Measurements from ENCODE around the gene TFEB. TPM values are rescaled to one million over a fixed set of nuclear protein-coding genes. Genes with fewer than 3 reads are reported as not detected.
"Not testable (repeated sequence)": the region's sequence is repeated elsewhere in the genome, so short reads cannot be mapped to it uniquely, and the experiment has no call there.

Gene TFEB
- polyA plus RNA-seq, 3 donors: 7.9 to 8.6 (median 8.4) TPM

DNA sequence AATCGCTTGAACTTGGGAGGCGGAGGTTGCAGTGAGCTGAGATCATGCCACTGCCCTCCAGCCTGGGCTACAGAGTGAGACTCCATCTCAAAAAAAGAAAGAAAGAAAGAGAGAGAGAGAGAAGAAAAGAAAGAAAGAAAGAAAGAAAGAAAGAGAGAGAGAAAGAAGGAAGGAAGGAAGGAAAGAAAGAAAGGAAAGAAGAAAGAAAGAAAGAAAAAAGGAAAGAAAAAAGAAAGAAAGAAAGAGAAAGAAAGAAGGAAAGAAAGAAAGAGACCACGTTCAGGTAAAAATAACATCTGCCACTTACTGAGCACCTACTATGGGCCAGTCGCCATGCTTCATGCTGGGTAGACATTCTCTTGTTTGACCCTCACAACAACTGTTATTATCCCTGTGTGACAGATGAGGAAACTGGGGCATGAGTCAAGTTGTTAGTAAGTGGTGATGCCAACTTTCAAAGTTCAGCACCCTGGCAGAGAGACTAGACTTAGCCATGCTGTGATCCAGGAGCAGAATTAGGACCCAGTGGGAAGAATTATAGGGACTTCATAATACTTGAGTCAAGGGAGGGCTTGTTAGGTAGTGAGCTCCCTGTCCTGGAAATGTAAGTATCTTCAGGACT, 30.7 kb upstream of the TFEB start:
- DNase-seq (ENCODE audit: low read depth in 3 of 3, low spot score in 2 of 3): not testable (repeated sequence)

DNA sequence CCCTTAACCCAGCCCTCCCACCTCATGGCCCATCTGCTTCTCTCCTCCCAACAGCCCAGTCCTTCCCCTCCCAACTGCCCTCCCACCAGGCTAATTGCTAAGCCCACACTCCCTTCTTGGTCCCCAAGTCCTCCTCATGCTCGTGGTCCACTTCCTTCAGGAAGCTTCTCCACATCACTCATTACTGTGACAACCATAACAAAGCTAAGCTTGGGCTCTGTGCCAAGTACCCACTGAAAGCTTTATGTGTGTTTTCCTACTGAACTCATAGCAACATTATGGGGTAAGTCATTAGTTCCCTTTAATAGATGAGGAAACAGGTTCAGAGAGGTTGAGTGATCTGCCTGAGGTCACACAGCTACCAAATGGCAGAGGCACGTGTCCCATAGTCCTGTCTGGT, 28.1 kb upstream of the TFEB start:
- no peak for DNase-seq (ENCODE audit: low read depth in 3 of 3, low spot score in 2 of 3)

DNA sequence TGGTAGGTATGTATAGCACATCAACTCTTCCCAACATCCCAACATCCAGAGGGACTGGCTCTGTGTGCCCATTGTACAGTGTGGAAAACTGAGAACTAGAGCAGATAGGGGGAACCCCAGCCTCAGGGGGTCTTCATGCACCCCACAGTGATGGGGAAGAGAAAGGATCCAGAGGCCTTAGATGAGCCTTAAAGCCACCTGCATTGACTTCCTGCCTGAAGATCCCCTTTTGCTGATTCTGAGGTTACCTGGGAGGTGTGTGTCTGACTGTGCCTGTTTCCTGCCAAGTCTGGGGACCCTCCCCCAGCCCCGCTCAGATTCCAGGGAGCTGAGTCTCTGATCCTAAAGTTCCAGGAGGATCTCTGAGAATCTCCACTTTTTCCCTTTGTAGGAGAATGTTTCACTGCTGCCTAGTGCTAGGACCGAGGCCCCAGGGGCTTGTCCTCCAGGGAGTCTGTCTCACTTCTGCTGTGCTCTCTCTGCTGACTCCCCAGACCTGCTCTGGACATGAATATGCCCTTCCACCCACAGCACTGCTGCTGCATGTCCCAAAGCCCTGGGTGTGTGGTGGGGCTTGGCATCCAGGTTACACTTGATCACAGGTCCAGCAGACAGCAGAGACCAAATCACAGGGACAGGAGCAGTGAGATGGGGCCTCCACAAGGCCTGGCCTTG, 24.6 kb upstream of the TFEB start:
- DNase-seq (ENCODE audit: low read depth in 3 of 3, low spot score in 2 of 3): no peak

DNA sequence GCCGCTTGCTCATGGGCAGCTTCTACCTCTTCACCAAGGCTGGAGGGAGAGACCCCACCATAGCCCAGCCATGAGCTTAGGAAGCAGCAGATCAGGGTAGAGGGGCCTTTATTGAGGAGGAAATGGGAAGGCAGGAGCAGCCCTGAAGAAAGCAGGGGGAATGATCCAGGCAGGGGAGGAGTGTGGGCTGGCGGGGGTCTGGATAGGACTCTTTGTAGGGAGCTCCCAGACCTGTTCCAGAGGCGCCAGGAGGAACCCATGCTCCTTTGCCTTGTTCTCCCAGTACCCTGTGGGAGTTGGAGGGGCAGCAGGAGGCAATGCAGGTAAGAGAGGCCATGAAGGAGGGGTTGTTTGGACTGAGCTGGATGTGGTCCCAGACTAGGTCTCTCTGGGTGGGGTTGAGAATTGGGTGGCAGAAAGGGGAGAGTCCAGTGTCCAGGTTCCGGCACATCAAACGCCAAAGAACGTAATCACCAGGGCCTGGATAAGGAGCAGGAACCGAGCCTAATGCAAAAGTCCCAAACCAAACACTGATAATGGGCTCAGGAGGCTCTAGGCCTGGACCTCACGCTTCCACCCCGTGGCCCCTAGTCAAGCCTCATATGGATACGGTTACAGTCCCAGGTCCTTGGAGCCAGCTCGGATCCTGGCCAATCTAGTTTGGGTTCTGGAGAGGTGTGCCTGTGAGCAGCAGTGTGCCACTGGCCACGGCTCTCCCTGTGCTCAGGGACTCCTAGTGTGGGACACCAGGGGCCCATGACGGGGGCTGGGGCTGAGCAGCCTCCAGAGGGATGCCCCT, 23.9 kb upstream of the TFEB start:
- DNase-seq (ENCODE audit: low read depth in 3 of 3, low spot score in 2 of 3): no peak

DNA sequence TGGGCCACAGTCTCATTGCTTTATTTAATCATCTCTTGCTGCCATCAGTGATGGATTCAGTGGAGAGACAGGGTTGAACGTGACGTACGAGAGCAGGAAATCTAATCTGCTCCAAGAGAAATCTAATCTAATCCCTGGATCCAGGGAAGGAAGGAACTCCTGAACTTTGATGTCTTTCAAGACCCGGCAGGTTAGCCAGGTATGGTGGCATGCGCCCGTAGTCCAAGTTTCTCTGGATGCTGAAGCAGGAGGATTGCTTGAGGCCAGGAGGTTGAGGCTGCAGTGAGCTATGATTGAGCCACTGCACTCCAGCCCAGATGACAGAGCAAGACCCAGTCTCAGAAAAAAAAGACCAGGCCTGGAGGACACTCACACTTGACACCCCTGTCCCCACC, 23.2 kb upstream of the TFEB start:
- no peak for DNase-seq (ENCODE audit: low read depth in 3 of 3, low spot score in 2 of 3)

DNA sequence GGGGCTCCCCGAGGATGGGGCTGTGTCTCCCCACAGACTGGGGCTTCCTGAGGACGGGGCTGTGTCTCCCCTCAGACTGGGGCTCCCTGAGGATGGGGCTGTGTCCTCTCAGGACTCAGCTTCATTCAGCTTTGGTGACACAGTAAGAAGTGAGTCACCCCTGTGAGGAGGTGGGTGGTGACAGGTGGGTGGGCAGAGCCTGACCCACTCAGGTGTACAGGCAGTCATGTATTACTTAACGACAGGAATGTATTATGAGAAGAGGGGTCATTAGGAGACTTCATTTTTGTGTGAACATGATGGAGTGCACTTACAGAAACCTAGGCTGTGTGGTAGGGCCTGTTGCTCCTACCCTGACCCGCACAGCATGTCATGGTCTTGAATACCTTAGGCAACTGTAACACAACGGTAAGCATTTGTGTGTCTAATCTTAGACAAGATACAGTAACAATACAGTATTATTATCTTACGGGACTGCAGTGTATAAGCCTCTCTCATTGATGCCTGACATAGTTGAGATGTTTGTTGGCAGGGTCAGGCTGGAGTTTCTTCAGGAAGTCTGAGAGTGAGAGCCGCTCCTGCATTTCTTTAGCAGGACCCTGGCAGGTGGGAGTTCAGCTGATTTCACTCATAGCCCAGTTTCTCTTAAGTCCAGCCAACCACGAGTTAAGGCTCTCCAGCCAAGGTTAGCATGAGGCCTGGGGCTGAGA, 22.7 kb upstream of the TFEB start:
- DNase-seq (ENCODE audit: low read depth in 3 of 3, low spot score in 2 of 3): no peak

DNA sequence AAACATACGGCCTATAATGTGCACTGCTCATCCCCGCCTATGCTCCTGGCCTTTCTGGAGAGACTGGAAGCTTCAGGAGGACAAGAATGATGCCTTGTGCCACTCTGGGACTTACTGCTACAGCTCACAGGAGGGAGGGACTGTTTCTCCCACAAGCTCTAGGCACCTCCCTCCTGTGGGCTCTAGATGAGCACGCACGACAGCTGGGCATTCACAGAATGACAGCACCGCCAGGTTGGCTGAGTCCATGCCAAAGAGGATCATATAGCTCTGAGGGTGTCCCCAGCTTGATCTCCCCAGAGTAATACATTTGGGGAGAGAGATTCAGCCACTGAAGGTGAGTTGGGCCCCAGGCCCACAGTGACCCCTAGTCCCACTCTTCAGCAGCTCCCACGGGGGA, 21.9 kb upstream of the TFEB start:
- DNase-seq (ENCODE audit: low read depth in 3 of 3, low spot score in 2 of 3): no peak

DNA sequence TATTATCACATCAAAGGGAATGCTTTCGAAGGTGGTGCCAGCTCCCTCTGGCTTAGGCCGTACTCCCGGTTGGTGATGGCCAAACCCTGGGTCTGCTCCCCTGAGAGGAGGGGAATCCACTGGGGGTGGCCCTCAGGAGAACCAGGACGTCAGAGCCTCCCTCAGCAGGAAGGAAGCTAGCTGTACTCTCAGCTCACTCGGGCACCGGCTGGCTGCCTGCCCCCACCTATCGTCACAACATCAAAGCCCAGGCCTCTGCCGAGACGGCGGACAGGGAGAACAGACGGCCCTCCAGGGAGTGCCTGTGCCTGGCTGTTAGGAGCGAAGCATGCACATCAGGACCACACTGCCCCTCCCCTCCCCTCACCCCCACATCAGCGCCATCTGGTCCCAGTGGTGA, 20.9 kb upstream of the TFEB start:
- no peak for DNase-seq (ENCODE audit: low read depth in 3 of 3, low spot score in 2 of 3)

DNA sequence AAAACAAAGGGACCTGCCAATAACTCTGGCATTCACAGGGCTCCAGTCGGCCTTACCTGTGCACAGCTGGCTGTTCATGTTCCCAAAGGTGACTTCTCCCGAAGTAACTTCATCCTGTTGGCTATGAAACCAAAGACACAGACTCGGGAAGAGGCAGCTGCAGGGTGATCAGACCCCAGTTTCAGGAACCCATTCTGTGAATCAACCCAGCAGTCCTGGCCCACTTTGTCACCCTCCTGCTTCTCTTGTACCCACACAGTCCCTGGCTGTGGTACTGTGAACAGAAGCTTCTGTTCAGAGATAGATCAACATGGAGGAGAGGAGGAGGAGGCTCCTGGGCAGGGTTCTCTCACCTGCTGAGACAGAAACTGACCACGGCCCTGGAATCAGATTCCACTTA, 20.5 kb upstream of the TFEB start:
- no peak for DNase-seq (ENCODE audit: low read depth in 3 of 3, low spot score in 2 of 3)

DNA sequence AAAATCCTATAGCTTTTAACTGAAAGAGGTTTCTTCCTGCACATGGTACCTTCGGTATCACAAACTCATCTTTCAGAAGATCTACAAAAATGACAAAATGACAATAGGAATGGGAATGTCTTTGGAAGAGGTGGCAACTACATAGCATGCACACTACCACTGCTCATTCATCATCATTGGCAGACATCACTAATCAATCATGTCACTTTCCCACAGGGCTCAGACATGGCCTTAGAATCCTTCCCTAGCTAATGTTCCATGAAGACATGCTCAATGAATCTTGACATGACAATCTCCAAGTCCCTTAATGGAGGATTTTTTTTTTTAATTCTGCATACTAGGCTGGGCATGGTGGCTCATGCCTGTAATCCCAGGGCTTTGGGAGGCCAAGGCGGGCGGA, 15.0 kb upstream of the TFEB start:
- no peak for DNase-seq (ENCODE audit: low read depth in 3 of 3, low spot score in 2 of 3)

DNA sequence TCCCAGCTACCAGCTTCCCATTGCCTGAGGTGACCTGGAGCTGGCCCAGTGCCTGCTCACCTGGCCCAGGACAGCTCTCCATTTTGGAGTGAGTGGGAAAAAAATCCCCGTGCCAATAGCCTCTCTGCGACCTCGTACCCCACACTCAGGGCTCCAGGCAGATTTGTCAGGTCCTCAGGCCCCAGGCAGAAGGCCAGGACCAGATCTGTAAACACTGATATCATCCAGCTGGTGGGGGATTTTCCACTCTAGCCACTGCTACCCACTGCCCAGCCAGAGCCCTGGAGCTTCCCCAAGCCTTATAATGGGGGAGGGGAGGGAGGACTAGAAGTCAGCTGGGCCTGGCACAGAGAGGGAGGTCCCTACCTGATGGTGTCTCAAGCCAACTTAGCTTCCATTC, 13.1 kb upstream of the TFEB start:
- no peak for DNase-seq (ENCODE audit: low read depth in 3 of 3, low spot score in 2 of 3)

DNA sequence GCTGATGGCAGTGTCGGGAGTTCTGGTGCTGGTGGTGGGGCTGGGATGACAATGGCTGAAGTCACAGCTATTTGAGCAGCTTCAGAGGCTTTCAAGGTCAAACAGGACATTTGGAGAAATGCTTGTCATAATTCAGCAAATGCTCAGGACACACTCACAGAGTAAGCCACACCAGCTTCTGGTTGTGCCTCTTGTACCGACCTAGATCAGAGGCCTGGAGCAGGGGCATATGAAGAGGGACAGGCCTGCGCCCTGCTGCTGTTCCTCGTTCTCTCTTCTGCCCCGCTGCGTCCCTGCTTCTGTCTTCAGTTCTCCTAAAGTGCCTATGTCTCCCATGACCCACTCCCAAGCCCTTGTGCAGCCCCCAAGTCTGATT, 12.7 kb upstream of the TFEB start:
- no peak for DNase-seq (ENCODE audit: low read depth in 3 of 3, low spot score in 2 of 3)

DNA sequence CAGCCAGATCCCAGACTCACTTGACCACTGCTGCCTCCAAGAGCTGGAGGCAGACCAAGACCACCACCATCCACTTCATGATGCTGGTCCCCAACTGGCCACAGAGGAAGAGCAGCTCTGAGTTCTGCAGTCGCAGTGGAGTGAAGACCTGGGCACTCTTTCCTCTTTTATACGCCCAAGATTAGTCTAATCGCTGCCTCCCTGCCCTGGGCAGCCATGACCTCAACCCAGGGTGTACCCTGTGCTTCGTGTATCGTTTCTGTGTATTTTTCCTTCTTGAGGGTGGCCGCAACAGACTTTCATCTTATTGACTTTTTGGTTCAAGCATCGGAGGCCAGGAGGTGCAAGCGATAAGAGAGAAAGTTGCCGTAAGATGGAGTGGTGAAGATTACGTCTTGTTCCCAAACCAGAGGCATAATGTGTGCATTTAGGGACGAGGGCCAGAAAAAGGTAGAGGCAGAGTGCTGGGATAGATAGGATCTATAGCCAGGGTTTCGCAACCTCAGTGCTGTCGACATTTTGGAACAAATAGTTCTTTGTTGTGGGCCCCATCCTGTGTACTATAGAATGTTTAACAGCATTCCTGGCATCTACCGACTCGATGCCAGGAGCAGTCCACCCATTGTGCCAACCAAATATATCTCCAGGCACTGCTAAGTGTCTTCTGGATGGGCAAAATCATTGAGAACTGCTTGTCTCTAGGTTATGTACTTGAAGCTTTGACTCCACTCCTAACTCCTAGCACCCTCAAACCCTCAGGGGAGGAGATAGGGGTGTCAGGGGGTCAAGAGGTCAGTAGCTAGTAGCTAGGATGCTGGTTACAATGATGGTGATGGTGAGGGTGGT, 12.1 kb upstream of the TFEB start, which contains the start of gene PGC:
Gene PGC, minus strand, starts transcription at position 142 of the 846 bp plus-strand sequence. Its CDS starts 63 bp downstream, at position 79.
- DNase-seq (ENCODE audit: low read depth in 3 of 3, low spot score in 2 of 3): no peak

DNA sequence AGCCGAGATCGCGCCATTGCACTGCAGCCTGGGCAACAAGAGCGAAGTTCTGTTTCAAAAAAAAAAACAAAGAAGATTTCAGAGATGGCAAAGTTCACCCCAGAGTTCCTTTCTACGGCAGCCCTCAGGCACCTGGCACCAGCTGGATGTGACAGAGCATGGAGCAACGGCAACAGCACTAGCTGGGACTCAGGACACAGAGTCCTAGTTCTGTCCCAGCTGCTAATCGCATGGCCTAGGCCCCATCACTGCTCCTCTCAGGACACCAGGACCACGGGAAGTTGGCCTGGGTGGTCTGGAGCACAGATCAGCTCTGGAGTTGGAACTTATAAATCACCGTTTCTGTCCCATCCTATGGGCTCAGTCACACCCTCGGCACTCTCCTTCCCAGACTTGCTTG, 10.7 kb upstream of the TFEB start:
- DNase-seq (ENCODE audit: low read depth in 3 of 3, low spot score in 2 of 3): no peak

DNA sequence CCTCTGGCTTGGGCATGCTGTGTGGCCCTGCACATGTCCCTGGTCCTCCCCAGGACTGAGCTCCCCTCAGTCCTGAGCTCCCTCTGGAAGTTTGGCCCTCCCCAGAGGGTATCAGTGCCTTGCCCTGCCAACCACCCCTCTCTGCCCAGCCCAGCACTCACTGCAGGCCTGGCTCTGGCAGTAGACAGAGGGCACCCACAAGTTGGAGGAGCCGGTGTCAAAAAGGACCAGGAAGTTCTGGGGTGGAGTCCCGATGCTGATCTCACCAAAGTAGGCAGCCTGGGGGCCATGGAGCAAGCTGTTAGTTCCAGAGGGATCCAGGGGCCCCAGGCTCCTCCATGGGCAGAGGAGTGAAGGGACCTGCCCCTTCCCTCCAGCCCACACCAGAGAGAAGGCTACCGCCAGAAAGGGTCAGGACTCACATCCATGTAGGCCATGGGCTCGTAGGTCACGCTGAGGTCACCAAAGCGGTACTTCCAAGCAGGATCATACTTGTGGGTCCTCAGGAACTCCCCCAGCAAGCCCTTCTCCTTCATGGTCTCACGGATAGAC, 8.9 kb upstream of the TFEB start:
- DNase-seq (ENCODE audit: low read depth in 3 of 3, low spot score in 2 of 3): no peak

DNA sequence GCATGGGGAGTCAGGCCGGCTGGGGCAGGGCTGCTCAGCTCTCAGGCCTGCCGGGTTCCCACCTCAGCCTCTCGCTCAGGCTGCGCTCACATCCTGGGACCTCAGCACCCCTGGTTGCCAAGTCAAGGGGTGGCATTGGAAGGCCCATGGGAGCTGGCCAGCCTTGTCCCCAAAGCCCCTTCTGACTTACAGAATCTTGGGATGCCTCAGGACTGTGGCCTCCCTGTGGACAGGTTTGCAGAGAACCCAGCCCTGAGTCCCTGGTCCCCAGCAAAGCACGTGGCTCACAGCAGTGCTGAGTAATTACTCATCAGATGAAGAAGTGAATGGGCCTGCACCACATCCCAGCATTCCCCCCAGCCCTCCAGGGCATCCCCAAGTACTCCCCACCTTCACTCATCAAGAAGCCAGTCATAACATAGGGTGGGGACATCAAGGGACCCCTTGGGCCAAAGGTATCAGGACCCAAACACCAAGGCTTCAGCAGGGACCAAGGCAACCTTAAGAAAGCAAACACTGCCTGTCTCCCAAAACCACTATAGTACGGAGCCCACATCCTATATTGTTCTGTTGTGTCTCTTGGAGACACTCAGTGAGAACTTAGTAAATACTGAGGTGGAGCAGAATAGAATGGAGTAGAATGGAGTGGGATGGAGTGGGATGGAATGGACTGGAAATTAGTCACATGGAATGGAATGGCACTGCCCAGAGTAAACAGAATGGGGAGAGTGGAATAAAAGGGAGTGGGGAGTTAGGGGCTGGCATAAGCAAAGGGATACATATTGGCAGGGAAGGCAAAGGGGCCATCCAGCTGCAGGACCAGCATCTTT, 8.2 kb upstream of the TFEB start:
- DNase-seq (ENCODE audit: low read depth in 3 of 3, low spot score in 2 of 3): no peak

DNA sequence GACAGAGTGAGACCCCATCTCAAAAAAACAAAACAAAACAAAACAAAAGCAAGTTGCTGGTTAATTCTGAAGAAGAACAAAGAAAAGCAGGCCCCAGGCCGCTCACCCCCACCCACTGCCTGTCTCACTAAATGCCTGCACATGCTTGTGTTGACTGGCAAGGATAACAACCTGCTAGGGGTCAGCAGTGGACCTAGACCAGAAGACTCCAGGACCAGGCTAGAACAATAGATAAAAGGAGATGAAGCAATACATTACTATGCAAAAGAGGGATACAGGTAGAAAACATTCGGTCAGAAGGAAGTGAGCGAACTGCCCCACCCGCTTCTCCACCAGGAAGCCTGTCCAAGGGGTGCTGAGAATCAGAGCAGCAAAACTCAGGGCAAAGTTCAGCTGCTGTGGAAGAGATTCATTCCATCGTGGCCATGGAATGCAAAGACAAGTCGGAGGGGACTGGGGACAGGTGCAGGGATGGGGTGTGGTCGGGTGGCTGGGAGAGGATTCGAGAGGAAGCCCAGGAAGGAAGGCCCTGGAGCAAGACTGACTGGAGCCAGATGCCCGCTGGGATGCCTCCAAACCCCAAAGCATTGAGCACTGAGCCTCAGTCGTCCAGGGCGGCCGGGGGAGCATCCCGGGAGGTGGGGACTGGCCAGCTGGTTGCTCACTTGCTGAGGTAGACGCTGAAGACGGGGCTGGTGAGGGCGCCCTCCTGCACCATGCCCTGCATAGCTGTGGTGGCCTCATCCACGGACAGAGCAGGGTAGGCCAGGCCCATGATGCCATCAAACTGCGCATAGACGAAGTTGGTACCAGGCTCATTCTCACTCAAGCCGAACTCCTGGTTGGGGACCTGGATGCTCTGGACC, 6.5 kb upstream of the TFEB start:
- DNase-seq (ENCODE audit: low read depth in 3 of 3, low spot score in 2 of 3): no peak
